ENCODE data around the gene NOA1. TPM values are rescaled to one million over a fixed set of nuclear protein-coding genes. Genes with fewer than 3 reads are reported as not detected.

Gene NOA1
- total and polyA plus RNA-seq, 2 donors (not counting 3 experiments of a cell fraction or from before 2014, with no cell fraction given): 13.9 to 17.1 TPM

DNA sequence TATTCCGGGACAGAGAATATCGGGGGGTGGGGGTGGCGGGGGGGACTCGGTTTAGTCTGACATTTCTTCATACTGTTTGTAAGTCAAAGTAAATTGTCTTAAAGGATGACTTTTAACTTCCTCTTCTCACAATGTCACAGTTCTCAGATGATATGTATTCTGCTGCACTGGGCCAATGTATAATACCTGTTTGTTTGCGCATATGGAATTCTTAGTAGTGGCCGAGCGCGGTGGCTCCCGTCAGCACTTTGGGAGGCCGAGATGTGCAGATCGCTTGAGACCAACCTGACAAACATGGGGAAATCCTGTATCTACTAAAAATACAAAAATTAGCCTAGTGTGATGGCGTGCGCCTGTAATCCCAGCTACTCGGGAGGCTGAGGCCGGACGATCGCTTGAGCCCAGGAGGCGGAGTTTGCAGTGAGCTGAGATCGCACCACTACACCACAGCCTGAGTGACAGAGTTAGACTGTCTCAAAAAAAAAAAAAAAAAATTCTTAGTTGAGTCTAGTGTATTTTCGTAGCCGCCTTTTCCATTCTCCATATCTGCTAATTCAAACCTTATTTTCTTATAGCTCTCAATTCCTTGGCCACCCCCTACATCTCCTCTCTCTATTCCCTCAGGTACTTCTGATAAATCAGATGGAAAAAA is 2.1 kb upstream of the NOA1 start:
- FAIRE-seq: no peak
- POLR2A ChIA-PET: interaction anchor here (0.7 to 1.2 kb wide), 4 partner anchors 16 to 102 kb away, joined by 3 to 5 read pairs (median 4); no protein-coding TSS in a partner anchor
- H2AFZ ChIP-seq (ENCODE audit: low read depth, low read length): no peak overlapping the region

More for the DNA sequence above, 2.1 kb upstream of the NOA1 start:
- Histone ChIP-seq H3K9me1 (replicated peaks; ENCODE audit: control insufficient read depth, extremely low read depth, insufficient read depth, low read length) (no peaks in the 10 kb centered on the region), H3K27ac (ENCODE audit: insufficient read depth, low read depth, low read length) (peak overlapping the region; percentile 100), H3K4me1 (ENCODE audit: control insufficient read depth, extremely low read depth, insufficient read depth, low read length) (peaks cover 37% of the 10 kb centered on the region), H3K4me2 (ENCODE audit: insufficient read depth, low read length) (peak overlapping the region; percentile 95), H4K20me1 (replicated peaks; ENCODE audit: control insufficient read depth, extremely low read depth, insufficient read depth, low read length) (no peaks in the 10 kb centered on the region), H3K79me2 (ENCODE audit: control insufficient read depth, insufficient read depth, low read length) (peaks cover 80% of the 10 kb centered on the region), H3K4me3 (replicated peaks in 1 of 3; ENCODE audit: insufficient read depth in 1 of 3, low read depth in 1 of 3, low read length in 3 of 3) (peak overlapping the region; percentile 14 to 93 (median 88)), H3K27me3 (ENCODE audit: control insufficient read depth in 2 of 2, insufficient read depth in 2 of 2, low read length in 2 of 2) (no peaks in the 10 kb centered on the region), H3K9me3 (replicated peaks; ENCODE audit: control insufficient read depth, insufficient read depth, low read length) (no peaks in the 10 kb centered on the region), H3K36me3 (ENCODE audit: control insufficient read depth in 2 of 2, extremely low read depth in 1 of 2, insufficient read depth in 2 of 2, low read length in 2 of 2) (peaks cover 0 to 5% of the 10 kb centered on the region in 2 experiments), H3K9ac (replicated peaks; ENCODE audit: extremely low read depth, insufficient read depth, low read length) (peak overlapping the region; percentile 82)
- intact Hi-C loops (cut with micrococcal nuclease): loop anchor here (2.0 kb wide), 1 partner anchor 101 kb away; no protein-coding TSS in a partner anchor
- DNase-seq (ENCODE audit: low read depth, low spot score): peak; percentile 44
- dilution Hi-C loops (cut with MboI; ENCODE audit: extremely low pct_ligation_motif_present, low sequenced_read_pairs): no loop called here
- TF ChIP-seq POLR2A (IDR thresholded peaks at IDR 0.05; ENCODE audit: low read depth, low read length): no peak
- TF ChIP-seq, protein P1, sequence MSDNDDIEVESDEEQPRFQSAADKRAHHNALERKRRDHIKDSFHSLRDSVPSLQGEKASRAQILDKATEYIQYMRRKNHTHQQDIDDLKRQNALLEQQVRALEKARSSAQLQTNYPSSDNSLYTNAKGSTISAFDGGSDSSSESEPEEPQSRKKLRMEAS (IDR thresholded peaks at IDR 0.05; ENCODE audit: insufficient read depth, insufficient read length): no peak
- no peak for TF ChIP-seq POLR2AphosphoS5 (IDR thresholded peaks at IDR 0.05; ENCODE audit: insufficient read depth, low read depth, low read length)
- no peak for TF ChIP-seq MYC (IDR thresholded peaks at IDR 0.05; ENCODE audit: low read depth, low read length)
- no peak for TF ChIP-seq EZH2 (IDR thresholded peaks at IDR 0.05; ENCODE audit: borderline replicate concordance, low read depth, low read length, severe bottlenecking)
- no peak for TF ChIP-seq GATA2 (IDR thresholded peaks at IDR 0.05; ENCODE audit: insufficient read depth, insufficient read length, low read depth, low read length)
- TF ChIP-seq, protein P2, sequence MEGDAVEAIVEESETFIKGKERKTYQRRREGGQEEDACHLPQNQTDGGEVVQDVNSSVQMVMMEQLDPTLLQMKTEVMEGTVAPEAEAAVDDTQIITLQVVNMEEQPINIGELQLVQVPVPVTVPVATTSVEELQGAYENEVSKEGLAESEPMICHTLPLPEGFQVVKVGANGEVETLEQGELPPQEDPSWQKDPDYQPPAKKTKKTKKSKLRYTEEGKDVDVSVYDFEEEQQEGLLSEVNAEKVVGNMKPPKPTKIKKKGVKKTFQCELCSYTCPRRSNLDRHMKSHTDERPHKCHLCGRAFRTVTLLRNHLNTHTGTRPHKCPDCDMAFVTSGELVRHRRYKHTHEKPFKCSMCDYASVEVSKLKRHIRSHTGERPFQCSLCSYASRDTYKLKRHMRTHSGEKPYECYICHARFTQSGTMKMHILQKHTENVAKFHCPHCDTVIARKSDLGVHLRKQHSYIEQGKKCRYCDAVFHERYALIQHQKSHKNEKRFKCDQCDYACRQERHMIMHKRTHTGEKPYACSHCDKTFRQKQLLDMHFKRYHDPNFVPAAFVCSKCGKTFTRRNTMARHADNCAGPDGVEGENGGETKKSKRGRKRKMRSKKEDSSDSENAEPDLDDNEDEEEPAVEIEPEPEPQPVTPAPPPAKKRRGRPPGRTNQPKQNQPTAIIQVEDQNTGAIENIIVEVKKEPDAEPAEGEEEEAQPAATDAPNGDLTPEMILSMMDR (IDR thresholded peaks at IDR 0.05; ENCODE audit: extremely low read depth in 1 of 2, insufficient read depth in 1 of 2, low read depth in 1 of 2, low read length in 2 of 2): no peak
- TF ChIP-seq JUN (IDR thresholded peaks at IDR 0.05; ENCODE audit: borderline replicate concordance, insufficient read depth, insufficient read length, low read depth): no peak
- TF ChIP-seq FOS (IDR thresholded peaks at IDR 0.05; ENCODE audit: borderline replicate concordance, insufficient read depth, low read length): no peak
- no TSS peak for BruUV-seq (replicated peaks)
- CTCF ChIA-PET: interaction anchor here (1.0 to 2.1 kb wide), 5 partner anchors 12 to 184 kb away, joined by 3 to 5 read pairs (median 3); no protein-coding TSS in a partner anchor

All from endothelial cell of umbilical vein (primary cell).